Suprapubic skin (tissue), 4 donors: ENCODE data around the gene EFCAB12. TPM values are rescaled to one million over a fixed set of nuclear protein-coding genes. Genes with fewer than 3 reads are reported as not detected.

ENCODE experiments used
- DNase-seq, 2 donors: peaks; one replicate each; pipeline ENCODE4 v3.0.0-alpha.2; 2019; ENCODE audit warnings: low spot score in 2 of 2
- H3K27ac ChIP-seq: fragments of 200-600 bp; sonication (generic); one replicate; pipeline ENCODE4 v1.5.1; 2019
- H3K27me3 ChIP-seq: fragments of 200-600 bp; sonication (generic); one replicate; pipeline ENCODE4 v1.5.1; 2019
- H3K36me3 ChIP-seq: fragments of 200-600 bp; sonication (generic); one replicate; pipeline ENCODE4 v1.5.1; 2019
- H3K4me1 ChIP-seq: fragments of 200-600 bp; sonication (generic); one replicate; pipeline ENCODE4 v1.5.1; 2019
- H3K4me3 ChIP-seq: fragments of 200-600 bp; sonication (generic); one replicate; pipeline ENCODE4 v1.5.1; 2019; ENCODE audit warnings: mild to moderate bottlenecking
- H3K9me3 ChIP-seq: fragments of 200-600 bp; sonication (generic); one replicate; pipeline ENCODE4 v1.5.1; 2019
- EP300 ChIP-seq: sonication (generic); formaldehyde crosslinking; IDR thresholded peaks from one replicate; pipeline ENCODE4 v1.6.1; 2017; ENCODE audit warnings: antibody characterized with exemption
- POLR2A ChIP-seq, 2 donors: fragments of 450-650 bp; IDR thresholded peaks; one replicate each; pipeline ENCODE4 v1.6.1; 2017; ENCODE audit warnings: antibody characterized with exemption in 2 of 2, mild to moderate bottlenecking in 2 of 2, moderate library complexity in 2 of 2
- POLR2AphosphoS5 ChIP-seq, 3 donors: sonication (generic); formaldehyde crosslinking; IDR thresholded peaks; one replicate each; pipeline ENCODE4 v1.6.1; 2017; ENCODE audit warnings: antibody characterized with exemption in 3 of 3
- WGBS: methylation state at CpG from one replicate; pipeline ENCODE4 v1.1.5; 2018; 5-methylcytosine and 5-hydroxymethylcytosine counted together
- total RNA-seq, 4 donors: library from RNA; depleted of rRNA; stranded (reverse); fragments of >200 nt; gene quantifications; one replicate each; pipeline ENCODE4 v1.1.0, GENCODE V29; 2016
- TF ChIP-seq, protein P1 (sequence below), 2 donors: fragments of 200-600 bp in 1 of 2; fragments of 450-650 bp in 1 of 2; sonication (generic) in 1 of 2; IDR thresholded peaks; one replicate each; pipeline ENCODE4 v1.5.1; 2016 to 2019; ENCODE audit warnings: antibody characterized with exemption in 2 of 2, mild to moderate bottlenecking in 1 of 2, moderate library complexity in 1 of 2

The EFCAB12 gene
- total RNA-seq, 4 donors from 2014 or later = 0.13 to 1.1 (median 0.23) TPM; not detected in 1

DNA sequence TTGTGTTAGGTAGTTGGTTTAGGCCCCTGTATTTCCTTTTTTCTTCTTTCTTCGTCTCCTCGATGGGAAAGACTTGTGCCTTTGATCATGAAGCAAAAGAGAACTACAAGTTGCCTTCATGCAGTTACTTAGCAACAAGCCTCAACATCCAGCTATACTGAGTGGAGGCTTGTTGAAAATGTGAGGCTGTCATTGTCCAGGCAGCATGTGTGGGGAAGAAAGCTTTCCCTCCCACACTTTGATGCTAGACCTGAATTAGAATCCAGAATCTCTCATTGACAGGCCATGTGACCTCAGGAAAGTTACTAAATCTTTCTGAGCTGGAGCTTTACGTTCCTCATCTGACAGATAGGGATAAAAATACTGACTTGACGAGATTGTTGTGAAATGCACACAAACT is 35.3 kb upstream of the EFCAB12 start:
- TF ChIP-seq EP300 (no peak), POLR2AphosphoS5 (IDR thresholded peaks at IDR 0.05) (no peak), POLR2A (IDR thresholded peaks at IDR 0.05) (no peak)
- TF ChIP-seq, protein P1, sequence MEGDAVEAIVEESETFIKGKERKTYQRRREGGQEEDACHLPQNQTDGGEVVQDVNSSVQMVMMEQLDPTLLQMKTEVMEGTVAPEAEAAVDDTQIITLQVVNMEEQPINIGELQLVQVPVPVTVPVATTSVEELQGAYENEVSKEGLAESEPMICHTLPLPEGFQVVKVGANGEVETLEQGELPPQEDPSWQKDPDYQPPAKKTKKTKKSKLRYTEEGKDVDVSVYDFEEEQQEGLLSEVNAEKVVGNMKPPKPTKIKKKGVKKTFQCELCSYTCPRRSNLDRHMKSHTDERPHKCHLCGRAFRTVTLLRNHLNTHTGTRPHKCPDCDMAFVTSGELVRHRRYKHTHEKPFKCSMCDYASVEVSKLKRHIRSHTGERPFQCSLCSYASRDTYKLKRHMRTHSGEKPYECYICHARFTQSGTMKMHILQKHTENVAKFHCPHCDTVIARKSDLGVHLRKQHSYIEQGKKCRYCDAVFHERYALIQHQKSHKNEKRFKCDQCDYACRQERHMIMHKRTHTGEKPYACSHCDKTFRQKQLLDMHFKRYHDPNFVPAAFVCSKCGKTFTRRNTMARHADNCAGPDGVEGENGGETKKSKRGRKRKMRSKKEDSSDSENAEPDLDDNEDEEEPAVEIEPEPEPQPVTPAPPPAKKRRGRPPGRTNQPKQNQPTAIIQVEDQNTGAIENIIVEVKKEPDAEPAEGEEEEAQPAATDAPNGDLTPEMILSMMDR (IDR thresholded peaks at IDR 0.05) = no peak
- WGBS = 76% methylated on average over 4 of the region's 4 CpGs
- H3K36me3 ChIP-seq = peaks cover 42% of the 10 kb centered on the region

DNA sequence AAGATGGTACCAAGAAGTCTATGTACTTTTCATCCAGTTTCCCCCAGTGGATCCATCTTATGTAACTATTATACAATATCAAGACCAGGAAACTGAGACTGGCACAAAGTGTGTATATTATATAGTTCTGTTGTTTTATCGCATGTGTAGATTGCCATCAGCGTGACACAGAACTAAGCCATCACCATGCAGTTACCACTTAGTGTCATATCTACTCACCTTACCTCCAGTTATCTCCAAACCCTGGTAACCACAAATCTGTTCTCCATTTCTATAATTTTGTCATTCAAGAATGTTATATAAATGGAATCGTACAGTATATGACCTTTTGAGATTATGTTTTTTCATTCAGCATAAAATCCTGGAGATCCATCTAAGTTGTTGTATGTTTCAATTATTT is 34.7 kb upstream of the EFCAB12 start:
- H3K36me3 ChIP-seq = peaks cover 45% of the 10 kb centered on the region
- TF ChIP-seq, protein P1 (IDR thresholded peaks at IDR 0.05) = no peak
- TF ChIP-seq EP300 = no peak
- TF ChIP-seq POLR2A (IDR thresholded peaks at IDR 0.05) = no peak
- TF ChIP-seq POLR2AphosphoS5 (IDR thresholded peaks at IDR 0.05) = no peak
- no peak for DNase-seq
- no peak overlapping the region for H3K4me3 ChIP-seq
- no peaks in the 10 kb centered on the region for H3K27me3 ChIP-seq
- no peak overlapping the region for H3K27ac ChIP-seq
- no peaks in the 10 kb centered on the region for H3K9me3 ChIP-seq
- WGBS = 91% methylated on average over 3 of the region's 3 CpGs
- H3K4me1 ChIP-seq = no peaks in the 10 kb centered on the region

More for the DNA sequence above, 35.3 kb upstream of the EFCAB12 start:
- Histone ChIP-seq H3K27me3 (no peaks in the 10 kb centered on the region), H3K4me1 (peaks cover under 1% of the 10 kb centered on the region), H3K27ac (no peak overlapping the region), H3K4me3 (no peak overlapping the region), H3K9me3 (no peaks in the 10 kb centered on the region)
- DNase-seq = no peak

DNA sequence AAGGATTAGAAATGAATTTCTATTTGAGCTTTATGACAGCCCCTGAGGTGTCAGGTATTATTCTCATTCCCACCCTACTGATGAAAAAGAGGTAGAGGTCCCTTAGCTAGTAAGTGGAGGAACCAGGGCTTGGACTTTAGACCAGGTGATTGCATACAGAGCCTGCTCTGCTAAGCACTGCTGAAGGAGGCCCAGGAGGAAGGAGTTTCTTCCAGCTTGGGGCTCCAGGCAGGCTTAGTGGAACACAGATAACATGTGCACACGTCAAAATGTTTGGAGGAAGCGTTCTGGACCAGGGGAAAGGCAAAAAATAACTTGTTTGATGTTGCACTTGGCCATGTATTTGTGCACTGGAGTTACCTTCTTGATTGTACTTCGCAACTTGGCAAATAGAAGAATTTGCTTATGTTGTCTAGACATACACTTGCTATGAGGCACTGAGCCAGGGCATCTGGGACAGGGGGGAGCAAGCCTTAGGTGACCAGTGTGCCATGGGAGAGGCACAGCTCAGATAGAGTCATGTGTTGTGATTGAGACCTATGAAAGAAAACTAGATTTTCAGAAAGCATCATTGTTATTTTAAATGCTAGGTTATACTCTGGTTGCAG is 34.0 kb upstream of the EFCAB12 start:
- no peak overlapping the region for H3K4me3 ChIP-seq
- H3K27ac ChIP-seq = no peak overlapping the region
- peaks cover 45% of the 10 kb centered on the region for H3K36me3 ChIP-seq
- 93% methylated on average over 3 of the region's 3 CpGs for WGBS
- H3K27me3 ChIP-seq = no peaks in the 10 kb centered on the region
- TF ChIP-seq, protein P1 (IDR thresholded peaks at IDR 0.05) = no peak
- no peak for TF ChIP-seq POLR2AphosphoS5 (IDR thresholded peaks at IDR 0.05)
- no peak for TF ChIP-seq EP300
- no peak for TF ChIP-seq POLR2A (IDR thresholded peaks at IDR 0.05)
- DNase-seq = no peak
- no peaks in the 10 kb centered on the region for H3K9me3 ChIP-seq
- no peaks in the 10 kb centered on the region for H3K4me1 ChIP-seq

DNA sequence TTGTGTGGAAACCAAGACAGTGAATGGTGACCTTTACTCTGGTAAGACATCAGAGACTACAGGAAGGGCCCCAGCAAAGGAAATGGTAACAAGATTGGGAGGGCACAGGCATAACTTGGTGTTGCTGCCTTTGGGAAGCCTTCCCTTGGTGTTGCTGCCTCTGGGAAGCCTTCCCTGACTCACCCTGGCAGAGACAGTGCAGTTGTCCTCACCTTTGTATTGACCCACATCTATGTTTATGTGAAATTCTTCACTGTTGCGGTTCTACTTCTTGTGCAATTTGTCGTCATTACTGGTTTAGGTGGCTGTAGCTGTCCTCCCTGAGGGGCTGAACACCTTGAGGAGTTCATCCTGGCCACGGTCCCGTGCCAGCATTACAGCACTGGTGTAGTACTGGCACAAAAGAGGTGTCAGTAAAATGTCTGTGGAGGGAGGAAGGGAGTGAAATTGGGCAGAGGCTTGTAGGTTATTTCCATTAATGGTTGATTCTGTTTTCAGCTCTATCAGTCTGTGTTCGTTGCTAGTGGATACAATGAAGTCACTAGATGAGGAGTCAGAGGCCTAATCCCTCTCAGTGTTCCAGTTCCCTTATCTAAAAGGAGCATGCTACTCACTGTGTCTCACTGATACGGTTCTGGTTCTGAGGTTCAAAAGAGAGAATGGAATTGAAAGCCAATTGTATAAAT is 33.2 kb upstream of the EFCAB12 start:
- TF ChIP-seq POLR2AphosphoS5 (IDR thresholded peaks at IDR 0.05) (no peak), EP300 (no peak), POLR2A (IDR thresholded peaks at IDR 0.05) (no peak)
- TF ChIP-seq, protein P1 (IDR thresholded peaks at IDR 0.05) = no peak
- H3K4me1 ChIP-seq = no peaks in the 10 kb centered on the region
- peaks cover 47% of the 10 kb centered on the region for H3K36me3 ChIP-seq
- no peaks in the 10 kb centered on the region for H3K27me3 ChIP-seq
- 74% methylated on average over 6 of the region's 6 CpGs for WGBS
- DNase-seq = no peak
- no peak overlapping the region for H3K4me3 ChIP-seq
- no peaks in the 10 kb centered on the region for H3K9me3 ChIP-seq
- H3K27ac ChIP-seq = no peak overlapping the region

DNA sequence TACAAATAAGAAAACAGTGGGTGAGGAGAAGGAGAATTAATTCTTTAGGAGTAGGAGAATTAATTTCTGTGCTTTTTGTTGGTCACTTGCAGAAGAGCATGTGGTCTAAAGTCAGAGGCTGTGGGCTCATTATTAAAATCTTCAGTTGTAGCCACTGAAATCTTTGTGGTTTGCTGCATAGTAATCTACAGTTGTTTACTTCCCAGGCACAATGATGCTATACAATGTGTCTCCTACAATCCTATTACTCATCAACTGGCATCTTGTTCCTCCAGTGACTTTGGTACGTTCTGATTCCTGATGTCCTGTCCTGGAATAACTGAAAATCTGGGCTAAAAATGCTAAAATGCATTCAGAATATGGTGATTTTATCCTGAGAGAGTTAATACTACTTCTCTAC is 32.6 kb upstream of the EFCAB12 start:
- H3K36me3 ChIP-seq = peaks cover 50% of the 10 kb centered on the region
- no peak overlapping the region for H3K4me3 ChIP-seq
- no peaks in the 10 kb centered on the region for H3K4me1 ChIP-seq
- H3K9me3 ChIP-seq = no peaks in the 10 kb centered on the region
- TF ChIP-seq POLR2AphosphoS5 (IDR thresholded peaks at IDR 0.05) (no peak), POLR2A (IDR thresholded peaks at IDR 0.05) (no peak), EP300 (no peak)
- TF ChIP-seq, protein P1 (IDR thresholded peaks at IDR 0.05) = no peak
- 96% methylated on average over 1 of the region's 1 CpG for WGBS
- no peaks in the 10 kb centered on the region for H3K27me3 ChIP-seq
- DNase-seq = no peak
- no peak overlapping the region for H3K27ac ChIP-seq
